Neutrophil (primary cell): ENCODE data around the gene HEBP1.

Experiments used
- H3K27ac ChIP-seq: fragments of 200-600 bp; sonication (generic); 2 replicates; pipeline ENCODE4 v1.5.1; 2016; ENCODE audit warnings: mild to moderate bottlenecking, moderate library complexity
- H3K27me3 ChIP-seq: fragments of 200-600 bp; sonication (generic); 2 replicates; pipeline ENCODE4 v1.6.0; 2016; ENCODE audit warnings: mild to moderate bottlenecking
- H3K36me3 ChIP-seq: fragments of 200-600 bp; sonication (generic); 2 replicates; pipeline ENCODE4 v1.5.1; 2017
- H3K4me1 ChIP-seq, 2 experiments: fragments of 200-600 bp in 1 of 2; sonication (generic) in 1 of 2; 1 replicate in 1 of 2; 2 replicates in 1 of 2; pipeline versions ENCODE4 v1.5.1 to v1.6.1; 2013 to 2016; ENCODE audit warnings: low read depth in 1 of 2, low read length in 1 of 2, mild to moderate bottlenecking in 1 of 2, moderate library complexity in 1 of 2; ENCODE audit not compliant: control insufficient read depth in 1 of 2, insufficient read depth in 1 of 2
- H3K4me3 ChIP-seq, 2 experiments: fragments of 200-600 bp in 1 of 2; sonication (generic) in 1 of 2; 1 replicate in 1 of 2; 2 replicates in 1 of 2; pipeline ENCODE4 v1.5.1; 2013 to 2016; ENCODE audit warnings: low read depth in 1 of 2, low read length in 1 of 2, mild to moderate bottlenecking in 1 of 2, moderate library complexity in 1 of 2
- H3K9me3 ChIP-seq: fragments of 200-600 bp; sonication (generic); 2 replicates; pipeline ENCODE4 v1.5.1; 2016
- CTCF ChIP-seq: fragments of 200-600 bp; sonication (generic); IDR thresholded peaks from 2 replicates; pipeline ENCODE4 v1.5.1; 2016; ENCODE audit warnings: antibody characterized with exemption

HEBP1 gene

GRCh38 chr12:12975322-12976077 is 24.6 kb downstream of the HEBP1 start:
- no peak for TF ChIP-seq CTCF
- Histone ChIP-seq H3K9me3 (no peaks in the 10 kb centered on the region), H3K4me3 (no peak overlapping the region), H3K27ac (no peak overlapping the region), H3K27me3 (no peaks in the 10 kb centered on the region), H3K4me1 (no peaks in the 10 kb centered on the region), H3K36me3 (peaks cover 21% of the 10 kb centered on the region)

DNA sequence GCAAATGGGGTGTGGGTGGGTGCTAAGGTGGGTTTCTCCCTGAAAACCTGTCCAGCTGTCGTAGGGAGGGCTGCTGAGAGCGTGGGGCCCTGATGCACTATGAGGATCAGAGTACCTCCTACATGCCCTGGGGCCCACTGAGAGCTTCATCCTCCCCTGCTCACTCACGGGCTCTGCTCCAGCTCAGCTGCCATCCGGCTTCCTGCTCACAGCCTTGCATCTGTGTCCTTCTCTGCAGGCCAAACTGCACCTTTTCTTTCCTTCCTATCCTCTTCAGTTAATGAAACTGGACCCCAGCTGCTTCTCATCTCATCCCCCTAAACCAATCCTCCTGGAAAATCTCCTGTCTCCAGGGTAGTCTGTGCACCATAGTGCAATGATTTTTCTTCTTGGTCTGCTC is 25.9 kb downstream of the HEBP1 start:
- H3K9me3 ChIP-seq, result no peaks in the 10 kb centered on the region

GRCh38 chr12:12973019-12973418 is 27.0 kb downstream of the HEBP1 start:
- H3K4me3 ChIP-seq, result no peak overlapping the region
- H3K36me3 ChIP-seq, result peaks cover 13% of the 10 kb centered on the region
- H3K27ac ChIP-seq, result no peak overlapping the region

More for the DNA sequence above, 25.9 kb downstream of the HEBP1 start:
- no peak for TF ChIP-seq CTCF
- Histone ChIP-seq H3K27ac (no peak overlapping the region), H3K36me3 (peaks cover 17% of the 10 kb centered on the region), H3K27me3 (no peaks in the 10 kb centered on the region), H3K4me1 (no peaks in the 10 kb centered on the region), H3K4me3 (no peak overlapping the region)

GRCh38 chr12:12965836-12966235 is 34.2 kb downstream of the HEBP1 start:
- Histone ChIP-seq H3K4me3 (no peak overlapping the region), H3K9me3 (no peaks in the 10 kb centered on the region), H3K4me1 (peaks cover 0 to 6% of the 10 kb centered on the region in 2 experiments), H3K36me3 (no peaks in the 10 kb centered on the region), H3K27ac (no peak overlapping the region), H3K27me3 (no peaks in the 10 kb centered on the region)
- TF ChIP-seq CTCF, result no peak

More at GRCh38 chr12:12973019-12973418, 27.0 kb downstream of the HEBP1 start:
- TF ChIP-seq CTCF, result no peak
- H3K4me1 ChIP-seq, result no peaks in the 10 kb centered on the region
- H3K27me3 ChIP-seq, result no peaks in the 10 kb centered on the region
- H3K9me3 ChIP-seq, result no peaks in the 10 kb centered on the region

GRCh38 chr12:12964255-12964654 is 35.8 kb downstream of the HEBP1 start:
- H3K36me3 ChIP-seq, result no peaks in the 10 kb centered on the region
- H3K27ac ChIP-seq, result no peak overlapping the region
- H3K27me3 ChIP-seq, result no peaks in the 10 kb centered on the region
- H3K4me3 ChIP-seq, result no peak overlapping the region
- peaks cover 0 to 6% of the 10 kb centered on the region in 2 experiments for H3K4me1 ChIP-seq
- TF ChIP-seq CTCF, result no peak
- no peaks in the 10 kb centered on the region for H3K9me3 ChIP-seq
